ENCODE results near the gene HOXA9.

DNA sequence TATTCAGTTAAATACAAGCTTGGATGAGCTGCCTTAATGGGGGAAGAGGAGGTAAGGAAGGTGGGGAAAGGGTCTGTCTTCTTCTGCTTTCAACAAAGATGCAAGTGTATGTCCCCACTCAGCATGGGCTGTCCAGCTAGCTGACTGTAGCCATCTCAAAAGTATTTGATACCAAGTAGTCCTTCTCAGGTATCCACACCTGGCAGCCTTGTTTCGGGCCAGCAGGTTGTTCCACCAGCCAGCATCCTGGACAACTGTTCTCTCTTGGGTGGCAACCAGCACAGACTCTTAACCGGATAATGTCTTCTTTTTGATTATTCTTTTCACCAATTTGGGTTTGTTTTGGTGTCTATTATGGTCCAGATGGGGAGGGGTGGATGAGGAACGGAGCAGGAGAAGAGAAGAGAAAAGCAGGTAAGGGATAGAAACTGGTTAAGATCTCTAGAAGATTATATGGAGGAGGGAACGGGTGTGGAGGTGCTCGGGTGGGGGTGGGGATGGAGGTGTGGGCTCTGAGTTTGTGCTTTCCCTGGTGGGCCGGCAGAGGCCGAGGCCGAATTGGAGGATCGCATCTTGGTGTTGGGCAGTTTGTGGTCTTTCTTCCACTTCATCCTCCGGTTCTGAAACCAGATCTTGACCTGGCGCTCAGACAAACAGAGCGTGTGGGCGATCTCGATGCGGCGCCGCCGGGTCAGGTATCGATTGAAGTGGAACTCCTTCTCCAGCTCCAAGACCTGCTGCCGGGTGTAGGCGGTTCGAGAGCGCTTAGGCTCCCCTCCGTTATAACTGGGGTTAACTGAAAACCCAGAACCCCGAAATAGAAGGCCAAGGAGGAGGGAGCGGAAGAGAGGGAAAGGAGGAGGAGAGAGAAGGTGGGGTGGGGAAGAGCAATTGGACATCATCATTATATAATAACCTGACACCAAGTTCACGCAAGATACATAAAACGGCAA lies 36.3 kb downstream of the HOXA9 start:
- TF ChIP-seq POLR2A (IDR thresholded peaks at IDR 0.05; ENCODE audit: extremely low read depth, insufficient read length) (no peak), CTCF (IDR thresholded peaks at IDR 0.05; ENCODE audit: low read depth, low read length) (no peak), MAX (IDR thresholded peaks at IDR 0.05; ENCODE audit: low read depth, low read length) (no peak)

Measured in NB4 (cell line).